NCI-H1105 treated with DMSO at 0.1 percent for 48 hours (cell line): ENCODE results near the gene TOX3.

Experiments
- DNase-seq: peaks from one replicate; lab custom pipeline; 2025; lab: John Stamatoyannopoulos, UW

The TOX3 gene

GRCh38 chr16:52537516-52537915 is 9.4 kb downstream of the TOX3 start:
- DNase-seq = no peak

GRCh38 chr16:52535076-52535475 is 11.9 kb downstream of the TOX3 start:
- peak; percentile 39 for DNase-seq

DNA sequence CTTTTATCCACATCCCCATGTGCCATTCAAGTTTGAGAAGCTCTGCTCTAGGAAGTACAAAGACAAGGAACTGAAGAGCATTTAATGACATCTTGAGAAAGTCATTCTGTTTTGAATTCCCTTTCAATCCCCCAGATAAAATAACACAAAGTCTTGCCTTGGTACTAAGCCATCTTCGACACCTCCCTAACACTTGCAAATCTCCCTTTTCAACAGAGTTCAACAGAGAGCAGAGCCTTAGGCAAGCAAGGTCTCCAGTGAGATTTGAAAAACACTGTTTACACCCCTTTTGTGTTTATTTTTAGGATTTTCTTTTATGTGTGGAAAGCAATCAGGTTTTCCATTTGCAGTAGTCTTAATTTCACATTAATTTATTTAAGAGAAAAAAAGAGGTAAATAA is 13.6 kb downstream of the TOX3 start:
- no peak for DNase-seq

GRCh38 chr16:52532384-52532783 is 14.6 kb downstream of the TOX3 start:
- DNase-seq = no peak

DNA sequence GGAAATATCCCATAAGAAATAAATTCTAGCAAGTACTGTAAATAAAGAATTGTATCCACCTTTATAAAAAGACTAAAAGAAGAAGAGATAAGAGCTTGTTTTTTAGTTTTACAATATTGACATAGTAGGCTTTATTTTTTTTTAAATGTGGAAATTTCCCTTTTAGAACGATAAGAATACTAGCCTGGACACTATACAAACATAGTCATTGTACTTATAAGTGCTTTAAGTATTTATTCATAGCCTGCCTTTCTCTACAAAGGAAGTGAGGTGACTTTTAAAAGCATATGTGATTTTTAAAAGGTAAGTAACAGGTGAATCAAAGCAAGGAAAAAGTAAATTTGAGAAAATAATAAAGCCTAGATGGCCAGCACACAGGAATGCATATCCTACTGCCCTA is 17.7 kb downstream of the TOX3 start:
- DNase-seq = no peak

- DNase-seq = peak; percentile 74
These were observed 18.4 kb downstream of the TOX3 start for GRCh38 chr16:52528393-52529065.

- no peak for DNase-seq
These were observed 20.1 kb downstream of the TOX3 start for GRCh38 chr16:52526830-52527229.

- no peak for DNase-seq
These were observed 20.7 kb downstream of the TOX3 start for GRCh38 chr16:52526116-52526828.

DNA sequence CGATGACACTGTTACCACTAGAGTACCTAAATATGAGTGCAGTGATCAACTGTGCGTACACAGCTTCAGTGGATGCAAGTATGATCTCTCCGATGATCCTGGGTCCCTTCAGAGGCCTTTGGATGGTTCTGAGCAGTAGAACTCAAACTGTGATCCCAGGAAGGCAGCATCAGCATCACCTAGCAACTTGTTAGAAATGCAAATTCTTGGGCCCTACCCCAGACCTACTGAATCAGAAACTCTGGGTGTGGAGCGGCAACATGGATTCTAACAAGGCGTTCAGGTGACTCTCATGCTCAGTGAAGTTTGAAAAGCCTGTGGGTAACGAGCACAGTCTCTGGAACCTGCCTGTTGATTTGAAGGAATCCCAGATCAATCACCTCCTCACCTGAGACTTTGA is 25.4 kb downstream of the TOX3 start:
- DNase-seq = no peak

DNA sequence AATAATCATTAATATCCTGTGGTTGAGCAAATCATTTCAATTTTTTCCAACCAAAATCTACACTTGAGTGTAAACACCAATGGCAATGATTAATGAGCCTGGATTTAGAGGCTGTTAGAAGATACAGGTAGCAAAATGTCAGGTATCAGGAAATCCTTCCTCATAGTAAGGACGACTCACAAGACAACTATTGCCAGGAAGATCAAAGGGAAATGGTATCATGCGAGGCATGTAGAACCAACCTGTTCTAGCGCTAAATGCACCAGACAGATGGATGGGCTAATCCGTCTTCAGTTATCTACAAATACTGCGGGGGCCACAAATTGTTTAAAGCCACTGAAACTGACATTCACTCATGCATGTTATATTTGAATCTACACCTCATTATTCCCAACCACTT is 28.1 kb downstream of the TOX3 start:
- DNase-seq = no peak

GRCh38 chr16:52515068-52515671 is 31.8 kb downstream of the TOX3 start:
- DNase-seq = peak; percentile 99

GRCh38 chr16:52512297-52512987 is 34.5 kb downstream of the TOX3 start:
- DNase-seq = no peak

- no peak for DNase-seq
These were observed 45.2 kb downstream of the TOX3 start for GRCh38 chr16:52501746-52502145.

GRCh38 chr16:52500963-52501362 is 46.0 kb downstream of the TOX3 start:
- no peak for DNase-seq

DNA sequence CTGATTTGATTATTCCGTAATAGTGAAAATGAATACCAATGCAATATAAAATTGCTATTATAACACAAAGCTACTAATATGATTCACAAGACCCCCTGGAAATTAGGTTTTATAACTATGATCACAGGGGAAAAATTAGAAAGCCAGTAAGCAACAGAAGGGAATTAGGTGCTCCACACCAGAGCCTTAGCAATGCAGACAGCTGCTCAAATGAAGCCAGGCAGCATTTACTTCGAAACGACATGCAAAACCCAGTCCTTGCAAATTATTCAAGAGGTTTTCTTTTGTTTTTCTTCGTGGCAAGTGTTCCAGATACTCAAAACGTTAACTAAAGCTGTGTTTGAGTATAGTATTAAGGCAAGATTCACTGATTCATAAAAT is 47.9 kb downstream of the TOX3 start:
- no peak for DNase-seq

- DNase-seq = no peak
These were observed 48.4 kb downstream of the TOX3 start for GRCh38 chr16:52498328-52499059.

GRCh38 chr16:52497067-52497816 is 49.7 kb downstream of the TOX3 start:
- DNase-seq = peak; percentile 100

DNA sequence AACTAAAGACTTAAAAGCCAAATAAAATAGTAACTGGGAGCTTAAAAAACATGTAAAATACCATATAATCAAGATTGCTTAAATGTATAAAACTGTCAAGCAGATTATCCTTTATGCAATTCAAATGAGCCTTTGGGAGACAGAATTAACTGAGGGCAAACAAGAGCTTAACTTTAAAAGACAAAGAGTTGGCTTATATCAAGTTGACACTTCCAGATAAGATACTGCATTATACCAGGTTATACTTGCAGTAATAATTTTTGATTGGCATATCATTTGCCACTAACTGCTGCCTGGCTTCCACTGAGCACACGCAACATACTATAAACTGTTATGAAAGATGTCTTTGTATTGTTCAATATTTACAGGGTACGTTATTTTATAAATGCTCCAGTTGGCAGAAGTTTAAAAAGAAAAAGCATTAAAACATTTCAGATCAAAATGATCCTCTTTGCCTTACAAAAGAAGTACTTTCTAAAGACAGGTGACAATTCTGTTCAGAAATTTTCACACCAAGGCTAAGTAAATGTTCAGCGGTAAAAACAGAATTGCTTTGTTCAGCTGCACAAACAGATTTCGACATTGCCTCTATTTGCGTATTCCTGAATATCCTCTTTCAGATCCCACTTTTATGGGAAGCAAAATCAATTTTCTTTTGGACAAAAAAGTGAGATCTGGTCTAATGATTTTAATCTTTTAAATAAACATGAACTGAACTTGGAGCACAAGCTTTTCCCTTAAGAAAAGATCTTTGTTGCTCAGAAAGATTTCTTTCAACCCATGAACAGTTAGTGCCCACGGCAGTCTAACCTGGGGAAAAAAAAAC is 50.7 kb downstream of the TOX3 start:
- peak; percentile 92 for DNase-seq

GRCh38 chr16:52494621-52495020 is 52.3 kb downstream of the TOX3 start:
- no peak for DNase-seq

- peak; percentile 83 for DNase-seq
These were observed 52.8 kb downstream of the TOX3 start for GRCh38 chr16:52494145-52494544.
